Neural cell (in vitro differentiated cells): ENCODE results near the gene LPP. TPM values are rescaled to one million over a fixed set of nuclear protein-coding genes. Genes with fewer than 3 reads are reported as not detected.

Experiments used
- H2AFZ ChIP-seq: fragments of 200-600, 300-800 bp; sonication (generic), shearing (Covaris generic); 2 replicates; pipeline ENCODE4 v1.6.0; 2014; ENCODE audit warnings: low read depth, mild to moderate bottlenecking, antibody characterized with exemption, low read length, moderate library complexity
- H3F3A ChIP-seq: fragments of 200-600 bp; shearing (Covaris generic); 2 replicates; pipeline ENCODE4 v1.6.1; 2016; ENCODE audit warnings: mild to moderate bottlenecking, moderate library complexity, mixed read lengths, antibody characterized with exemption, low read length; ENCODE audit not compliant: insufficient read depth, poor library complexity, severe bottlenecking
- H3K27ac ChIP-seq: fragments of 200-600, 300-800 bp; sonication (generic), shearing (Covaris generic); 2 replicates; pipeline ENCODE4 v1.5.1; 2014; ENCODE audit warnings: mild to moderate bottlenecking, low read length, moderate library complexity
- H3K27me3 ChIP-seq: fragments of 300-800, 200-600 bp; sonication (generic), shearing (Covaris generic); 2 replicates; pipeline ENCODE4 v1.6.0; 2014; ENCODE audit warnings: mild to moderate bottlenecking, low read depth, low read length, moderate library complexity; ENCODE audit not compliant: insufficient read depth
- H3K36me3 ChIP-seq: fragments of 300-800, 200-600 bp; sonication (generic), shearing (Covaris generic); 2 replicates; pipeline ENCODE4 v1.5.1; 2014; ENCODE audit warnings: mild to moderate bottlenecking, antibody characterized with exemption, low read length, moderate library complexity; ENCODE audit not compliant: insufficient read depth
- H3K4me2 ChIP-seq: fragments of 300-800, 200-600 bp; sonication (generic), shearing (Covaris generic); 2 replicates; pipeline ENCODE4 v1.6.0; 2014; ENCODE audit warnings: mild to moderate bottlenecking, low read length
- H3K4me3 ChIP-seq: fragments of 300-800, 200-600 bp; sonication (generic), shearing (Covaris generic); 2 replicates; pipeline ENCODE4 v1.5.1; 2014; ENCODE audit warnings: mild to moderate bottlenecking, low read length, moderate library complexity
- H3K79me2 ChIP-seq: fragments of 200-600 bp; shearing (Covaris generic); replicated peaks from 2 replicates; pipeline ENCODE4 v1.6.0; 2014; ENCODE audit warnings: mild to moderate bottlenecking, low read length, moderate library complexity; ENCODE audit not compliant: insufficient read depth
- H3K9ac ChIP-seq: fragments of 300-800, 200-600 bp; sonication (generic), shearing (Covaris generic); 2 replicates; pipeline ENCODE4 v1.6.1; 2016; ENCODE audit warnings: mild to moderate bottlenecking, low read length, mixed read lengths
- H3K9me2 ChIP-seq: fragments of 200-600 bp; shearing (Covaris generic); 2 replicates; pipeline ENCODE4 v1.6.1; 2016; ENCODE audit warnings: mild to moderate bottlenecking, low read length, mixed read lengths; ENCODE audit not compliant: insufficient read depth
- H3K9me3 ChIP-seq: fragments of 200-600, 300-800 bp; sonication (generic), shearing (Covaris generic); 2 replicates; pipeline ENCODE4 v1.6.1; 2016; ENCODE audit warnings: mild to moderate bottlenecking, mixed run types, low read length, moderate library complexity, mixed read lengths
- H4K20me1 ChIP-seq: fragments of 200-600 bp; shearing (Covaris generic); 2 replicates; pipeline ENCODE4 v1.6.1; 2016; ENCODE audit warnings: mild to moderate bottlenecking, mixed run types; ENCODE audit not compliant: insufficient read depth
- CTCF ChIP-seq: fragments of 450-650 bp; IDR thresholded peaks from 2 replicates; pipeline ENCODE4 v1.5.1; 2014; ENCODE audit warnings: antibody characterized with exemption, mild to moderate bottlenecking, moderate library complexity; ENCODE audit not compliant: poor library complexity, severe bottlenecking
- EP300 ChIP-seq: fragments of 450-650 bp; conservative IDR thresholded peaks from 2 replicates; pipeline ENCODE4 v1.6.1; 2014; ENCODE audit warnings: antibody characterized with exemption, mild to moderate bottlenecking, moderate library complexity; ENCODE audit not compliant: poor library complexity, severe bottlenecking
- EZH2 ChIP-seq: fragments of 200-600, 300-800 bp; shearing (Covaris generic), sonication (generic); IDR thresholded peaks from 2 replicates; pipeline ENCODE4 v1.6.1; 2014; ENCODE audit warnings: antibody characterized with exemption, low read length, borderline replicate concordance, mild to moderate bottlenecking; ENCODE audit not compliant: insufficient read depth, poor library complexity, severe bottlenecking
- MXI1 ChIP-seq: fragments of 450-650 bp; conservative IDR thresholded peaks from 2 replicates; pipeline ENCODE4 v1.6.1; 2014; ENCODE audit warnings: antibody characterized with exemption, mild to moderate bottlenecking; ENCODE audit not compliant: poor library complexity, severe bottlenecking
- POLR2AphosphoS5 ChIP-seq: IDR thresholded peaks from 2 replicates; pipeline ENCODE4 v1.6.1; 2012
- RAD21 ChIP-seq: fragments of 450-650 bp; conservative IDR thresholded peaks from 2 replicates; pipeline ENCODE4 v1.6.1; 2014; ENCODE audit warnings: antibody characterized with exemption, mild to moderate bottlenecking, moderate library complexity
- REST ChIP-seq: IDR thresholded peaks from 2 replicates; pipeline ENCODE4 v1.6.1; 2012; ENCODE audit warnings: borderline replicate concordance
- SMC3 ChIP-seq: fragments of 450-650 bp; conservative IDR thresholded peaks from 2 replicates; pipeline ENCODE4 v1.6.1; 2014; ENCODE audit warnings: antibody characterized with exemption, mild to moderate bottlenecking, moderate library complexity; ENCODE audit not compliant: poor library complexity
- TAF1 ChIP-seq: IDR thresholded peaks from 2 replicates; pipeline ENCODE4 v1.6.1; 2012; ENCODE audit warnings: low read depth
- polyA plus RNA-seq: library from polyadenylated mRNA; depleted of rRNA; stranded (reverse); fragments of >200 nt; gene quantifications from 2 replicates; pipeline ENCODE4 v1.2.3, GENCODE V29; 2014

The LPP gene
- polyA plus RNA-seq, 1 donor from 2014 or later = 3.0 TPM

GRCh38 chr3:188901126-188901525, 747.2 kb downstream of the LPP start:
- no peak overlapping the region for H3K9ac ChIP-seq
- H3K9me2 ChIP-seq = no peaks in the 10 kb centered on the region
- H3K4me2 ChIP-seq = no peak overlapping the region
- H3K27ac ChIP-seq = no peak overlapping the region
- no peak overlapping the region for H3K4me3 ChIP-seq
- H3K36me3 ChIP-seq = no peaks in the 10 kb centered on the region
- H3K9me3 ChIP-seq = no peaks in the 10 kb centered on the region
- no peaks in the 10 kb centered on the region for H3F3A ChIP-seq
- no peaks in the 10 kb centered on the region for H3K79me2 ChIP-seq
- no peak for TF ChIP-seq POLR2AphosphoS5
- no peak for TF ChIP-seq EP300
- TF ChIP-seq REST = no peak
- TF ChIP-seq SMC3 = no peak
- no peak for TF ChIP-seq RAD21
- TF ChIP-seq EZH2 = no peak
- no peak for TF ChIP-seq CTCF
- TF ChIP-seq TAF1 = no peak
- no peak for TF ChIP-seq MXI1
- no peaks in the 10 kb centered on the region for H4K20me1 ChIP-seq
- H3K27me3 ChIP-seq = no peaks in the 10 kb centered on the region
- H2AFZ ChIP-seq = no peak overlapping the region

GRCh38 chr3:188901671-188902287, 747.8 kb downstream of the LPP start:
- H3K9ac ChIP-seq = no peak overlapping the region

More at GRCh38 chr3:188901671-188902287, 747.8 kb downstream of the LPP start:
- Histone ChIP-seq H3K27ac (no peak overlapping the region), H2AFZ (no peak overlapping the region), H3F3A (no peaks in the 10 kb centered on the region), H3K9me3 (no peaks in the 10 kb centered on the region), H3K79me2 (no peaks in the 10 kb centered on the region), H3K36me3 (no peaks in the 10 kb centered on the region), H3K9me2 (no peaks in the 10 kb centered on the region), H3K4me2 (no peak overlapping the region), H3K4me3 (no peak overlapping the region), H3K27me3 (no peaks in the 10 kb centered on the region), H4K20me1 (no peaks in the 10 kb centered on the region)
- TF ChIP-seq TAF1 = no peak
- TF ChIP-seq SMC3 = no peak
- no peak for TF ChIP-seq RAD21
- no peak for TF ChIP-seq POLR2AphosphoS5
- no peak for TF ChIP-seq REST
- no peak for TF ChIP-seq MXI1
- no peak for TF ChIP-seq EP300
- no peak for TF ChIP-seq CTCF
- no peak for TF ChIP-seq EZH2
